PFSK-1 (cell line): ENCODE measurements around the gene GRID1.

ENCODE experiments used
- FOXP2 ChIP-seq: optimal IDR thresholded peaks from 2 replicates; pipeline ENCODE3; 2011; ENCODE audit warnings: borderline replicate concordance, control low read depth, inconsistent platforms; ENCODE audit not compliant: insufficient read depth; ENCODE audit errors: extremely low read length, extremely low read depth
- POLR2AphosphoS5 ChIP-seq: IDR thresholded peaks from 2 replicates; pipeline ENCODE4 v1.6.1; 2012; ENCODE audit warnings: low read depth, mild to moderate bottlenecking, control low read depth, low read length, moderate library complexity
- SIN3A ChIP-seq: IDR thresholded peaks from 2 replicates; pipeline ENCODE4 v1.6.1; 2012; ENCODE audit warnings: mild to moderate bottlenecking, low read length, moderate library complexity, borderline replicate concordance; ENCODE audit not compliant: insufficient read depth
- TAF1 ChIP-seq: IDR thresholded peaks from 2 replicates; pipeline ENCODE4 v1.6.1; 2012; ENCODE audit warnings: low read length, control low read depth, borderline replicate concordance; ENCODE audit not compliant: insufficient read depth
- TF ChIP-seq, protein P1 (sequence below), 2 experiments: IDR thresholded peaks; 2 replicates each; pipeline versions ENCODE4 v1.6.1 to v1.8.0; 2011 to 2012; ENCODE audit warnings: low read depth in 2 of 2, low read length in 2 of 2, control low read depth in 1 of 2, inconsistent platforms in 1 of 2, mild to moderate bottlenecking in 1 of 2, moderate library complexity in 1 of 2; ENCODE audit not compliant: insufficient read depth in 1 of 2

Gene GRID1

DNA sequence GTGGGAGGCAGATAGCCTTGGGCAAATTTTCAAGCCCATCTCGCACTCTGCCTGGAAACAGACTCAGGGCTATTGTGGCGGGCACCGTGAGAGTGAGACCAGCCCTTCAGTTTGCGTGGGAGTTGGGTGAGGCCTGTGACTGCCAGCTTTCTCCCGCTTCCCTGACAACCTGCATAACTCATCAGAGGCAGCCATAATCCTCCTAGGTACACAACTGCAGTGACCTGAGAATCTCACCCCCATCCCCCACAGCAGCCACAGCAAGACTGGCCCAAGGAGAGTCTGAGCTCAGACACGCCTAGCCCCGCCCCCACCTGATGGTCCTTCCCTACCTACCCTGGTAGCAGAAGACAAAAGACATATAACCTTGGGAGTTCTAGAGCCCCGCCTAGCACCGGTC lies 275.4 kb downstream of the GRID1 start:
- TF ChIP-seq SIN3A (no peak), POLR2AphosphoS5 (no peak), TAF1 (no peak), FOXP2 (no peak)
- TF ChIP-seq, protein P1, sequence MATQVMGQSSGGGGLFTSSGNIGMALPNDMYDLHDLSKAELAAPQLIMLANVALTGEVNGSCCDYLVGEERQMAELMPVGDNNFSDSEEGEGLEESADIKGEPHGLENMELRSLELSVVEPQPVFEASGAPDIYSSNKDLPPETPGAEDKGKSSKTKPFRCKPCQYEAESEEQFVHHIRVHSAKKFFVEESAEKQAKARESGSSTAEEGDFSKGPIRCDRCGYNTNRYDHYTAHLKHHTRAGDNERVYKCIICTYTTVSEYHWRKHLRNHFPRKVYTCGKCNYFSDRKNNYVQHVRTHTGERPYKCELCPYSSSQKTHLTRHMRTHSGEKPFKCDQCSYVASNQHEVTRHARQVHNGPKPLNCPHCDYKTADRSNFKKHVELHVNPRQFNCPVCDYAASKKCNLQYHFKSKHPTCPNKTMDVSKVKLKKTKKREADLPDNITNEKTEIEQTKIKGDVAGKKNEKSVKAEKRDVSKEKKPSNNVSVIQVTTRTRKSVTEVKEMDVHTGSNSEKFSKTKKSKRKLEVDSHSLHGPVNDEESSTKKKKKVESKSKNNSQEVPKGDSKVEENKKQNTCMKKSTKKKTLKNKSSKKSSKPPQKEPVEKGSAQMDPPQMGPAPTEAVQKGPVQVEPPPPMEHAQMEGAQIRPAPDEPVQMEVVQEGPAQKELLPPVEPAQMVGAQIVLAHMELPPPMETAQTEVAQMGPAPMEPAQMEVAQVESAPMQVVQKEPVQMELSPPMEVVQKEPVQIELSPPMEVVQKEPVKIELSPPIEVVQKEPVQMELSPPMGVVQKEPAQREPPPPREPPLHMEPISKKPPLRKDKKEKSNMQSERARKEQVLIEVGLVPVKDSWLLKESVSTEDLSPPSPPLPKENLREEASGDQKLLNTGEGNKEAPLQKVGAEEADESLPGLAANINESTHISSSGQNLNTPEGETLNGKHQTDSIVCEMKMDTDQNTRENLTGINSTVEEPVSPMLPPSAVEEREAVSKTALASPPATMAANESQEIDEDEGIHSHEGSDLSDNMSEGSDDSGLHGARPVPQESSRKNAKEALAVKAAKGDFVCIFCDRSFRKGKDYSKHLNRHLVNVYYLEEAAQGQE (IDR thresholded peaks at IDR 0.05; ENCODE audit: insufficient read depth in 1 of 2, low read depth in 2 of 2, low read length in 2 of 2): no peak

DNA sequence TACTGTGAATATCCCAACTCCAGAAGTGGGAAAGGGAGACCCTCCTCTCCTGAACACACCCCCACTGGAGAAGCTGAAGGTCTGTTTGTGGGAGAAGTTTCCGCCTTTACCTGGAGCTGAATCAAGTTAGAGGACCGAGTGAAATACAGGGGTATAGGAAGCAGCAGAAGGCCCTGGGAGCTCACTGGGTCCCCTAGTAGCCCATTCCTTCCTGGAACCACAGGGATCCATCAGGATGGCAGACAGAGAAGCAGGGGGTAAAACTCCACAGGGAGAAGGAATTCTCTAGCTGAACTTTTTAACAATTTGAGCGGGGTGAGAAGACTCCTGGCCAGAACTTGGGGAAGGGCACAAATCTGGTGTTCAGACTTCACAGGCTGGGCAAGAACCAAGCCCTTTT lies 275.8 kb downstream of the GRID1 start:
- TF ChIP-seq, protein P1 (IDR thresholded peaks at IDR 0.05; ENCODE audit: insufficient read depth in 1 of 2, low read depth in 2 of 2, low read length in 2 of 2): no peak
- TF ChIP-seq FOXP2: no peak
- no peak for TF ChIP-seq SIN3A
- no peak for TF ChIP-seq TAF1
- TF ChIP-seq POLR2AphosphoS5: no peak

DNA sequence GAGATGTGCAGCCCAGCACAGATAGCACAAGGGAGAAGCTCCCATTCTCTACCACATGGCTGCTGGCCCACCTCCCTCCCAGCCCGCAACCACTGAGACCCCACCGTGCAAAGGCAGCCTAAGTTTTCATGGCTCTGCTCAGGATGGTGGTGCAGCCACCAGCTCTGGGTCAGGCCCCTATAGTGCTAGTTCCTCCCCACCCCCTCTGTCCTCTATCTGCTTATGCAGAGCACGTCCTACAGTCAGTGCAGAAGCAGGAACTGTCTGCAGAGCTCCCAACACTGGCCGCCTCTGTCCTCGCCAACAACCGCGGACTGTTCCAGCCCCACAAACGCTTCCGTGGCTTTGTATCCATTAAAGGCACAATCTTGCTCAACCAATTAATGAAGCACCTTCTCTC lies 278.9 kb downstream of the GRID1 start:
- TF ChIP-seq POLR2AphosphoS5 (no peak), FOXP2 (no peak), TAF1 (no peak), SIN3A (no peak)
- TF ChIP-seq, protein P1 (IDR thresholded peaks at IDR 0.05; ENCODE audit: insufficient read depth in 1 of 2, low read depth in 2 of 2, low read length in 2 of 2): no peak

DNA sequence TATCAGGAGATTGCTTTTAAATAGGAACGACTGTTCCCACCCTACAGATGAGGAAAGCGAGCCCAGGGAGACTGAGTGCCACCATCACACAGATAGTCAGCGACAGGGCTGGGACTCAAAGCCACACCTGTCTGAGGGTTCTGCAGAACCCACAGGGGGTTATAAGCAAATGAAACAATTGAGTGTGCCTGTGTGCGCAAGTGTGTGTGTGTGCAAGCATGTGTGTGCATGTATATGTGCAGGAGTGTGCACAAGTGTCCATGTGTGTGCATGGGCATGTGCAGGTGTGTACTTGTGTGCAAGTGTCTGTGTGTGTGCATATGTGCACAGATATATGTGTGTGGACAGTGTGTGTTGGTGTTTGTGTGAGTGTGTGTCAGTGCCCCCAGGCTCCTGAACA lies 280.2 kb downstream of the GRID1 start:
- TF ChIP-seq POLR2AphosphoS5: no peak
- no peak for TF ChIP-seq SIN3A
- no peak for TF ChIP-seq FOXP2
- TF ChIP-seq, protein P1 (IDR thresholded peaks at IDR 0.05; ENCODE audit: insufficient read depth in 1 of 2, low read depth in 2 of 2, low read length in 2 of 2): no peak
- TF ChIP-seq TAF1: no peak

DNA sequence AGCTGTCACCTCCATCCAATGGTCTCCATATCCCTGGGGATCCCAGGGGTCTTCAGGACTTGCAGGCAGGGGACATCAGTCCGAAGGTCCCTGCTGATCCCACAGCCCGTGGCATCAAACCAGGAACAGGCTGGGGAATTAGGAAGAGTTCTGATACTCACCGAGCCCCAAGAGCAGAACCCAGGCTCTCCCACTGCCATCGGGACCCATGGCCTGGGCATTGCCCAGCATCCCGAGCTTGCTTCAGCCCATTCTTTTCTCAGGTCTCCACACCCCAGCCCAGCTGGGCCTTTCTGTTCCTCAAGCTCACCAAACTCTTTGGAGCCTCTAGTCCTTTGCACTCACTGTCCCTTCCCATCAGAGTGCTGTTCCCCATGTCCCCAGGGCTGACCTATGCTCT lies 280.9 kb downstream of the GRID1 start:
- TF ChIP-seq SIN3A (no peak), FOXP2 (no peak)
